K562 (cell line): Measurements from ENCODE around the gene PRDM10. TPM values are rescaled to one million over a fixed set of nuclear protein-coding genes. Genes with fewer than 3 reads are reported as not detected.
A peak's percentile ranks its signal among the peaks of the same experiment; 100 is the strongest.

Source experiments
- ATAC-seq: fragments of 200-7000 bp; cut with Tn5 transposase; 3 replicates; pipeline ENCODE4 v1.9.1; 2020; ENCODE audit warnings: moderate library complexity
- BruUV-seq: library from RNA; stranded (reverse); fragments of 400-500 nt; replicated peaks from 2 replicates; lab custom pipeline; 2021; lab: Mats Ljungman, UMichigan
- CTCF ChIA-PET: fragments of 300-600 bp; formaldehyde crosslinking; extraction: SDS; loops from one replicate; lab custom pipeline; 2021; ENCODE audit warnings: low intra/inter-chr PET ratio; lab: Yijun Ruan, JAX
- POLR2A ChIA-PET: fragments of 300-600, 350-650 bp; sonication (Branson Sonifier 250); formaldehyde crosslinking; extraction: SDS; loops from one replicate; lab custom pipeline; 2021; ENCODE audit warnings: antibody characterized with exemption, inconsistent platforms; lab: Yijun Ruan, JAX
- DNase-seq, 4 experiments: peaks; one replicate each; pipeline versions ENCODE4 v3.0.0 to v3.0.0-alpha.2; 2011 to 2018; ENCODE audit warnings: low spot score in 3 of 4, mixed read lengths in 3 of 4; ENCODE audit errors: extremely low read depth in 1 of 4
- FAIRE-seq: peaks from 2 replicates; lab custom pipeline; 2011; peaks lifted over from hg19 to GRCh38; lab: Jason Lieb, UNC
- H2AFZ ChIP-seq: 2 replicates; pipeline ENCODE4 v1.6.0; 2011; ENCODE audit warnings: low read depth, low read length, control low read depth, inconsistent platforms
- H3K27ac ChIP-seq: fragments of 200-600 bp; 3 replicates; pipeline ENCODE4 v1.8.0; 2011; ENCODE audit warnings: low read depth, mild to moderate bottlenecking, control low read depth, inconsistent platforms, low read length, moderate library complexity, mixed read lengths; ENCODE audit errors: extremely low read depth
- H3K27me3 ChIP-seq, 2 experiments: fragments of 300-600 bp in 1 of 2; 2 replicates in 1 of 2; 3 replicates in 1 of 2; pipeline versions ENCODE4 v1.6.0 to v1.8.0; 2011; ENCODE audit warnings: inconsistent platforms in 2 of 2, low read length in 2 of 2, mild to moderate bottlenecking in 1 of 2, mixed read lengths in 1 of 2, moderate library complexity in 1 of 2; ENCODE audit not compliant: control insufficient read depth in 2 of 2, insufficient read depth in 2 of 2
- H3K36me3 ChIP-seq: fragments of 300-600 bp; 3 replicates; pipeline ENCODE4 v1.8.0; 2011; ENCODE audit warnings: mild to moderate bottlenecking, low read length, inconsistent platforms; ENCODE audit not compliant: control insufficient read depth, insufficient read depth
- H3K4me1 ChIP-seq, 2 experiments: fragments of 200-600 bp in 1 of 2; replicated peaks in 1 of 2; 2 replicates in 1 of 2; 3 replicates in 1 of 2; pipeline versions ENCODE4 v1.5.1 to v1.8.0; 2011; ENCODE audit warnings: inconsistent platforms in 2 of 2, low read length in 2 of 2, mild to moderate bottlenecking in 1 of 2, mixed read lengths in 1 of 2, moderate library complexity in 1 of 2; ENCODE audit not compliant: control insufficient read depth in 2 of 2, insufficient read depth in 2 of 2
- H3K4me2 ChIP-seq: 2 replicates; pipeline ENCODE4 v1.6.1; 2011; ENCODE audit warnings: low read length, control low read depth, inconsistent platforms, mixed read lengths; ENCODE audit not compliant: insufficient read depth
- H3K4me3 ChIP-seq: fragments of 200-600 bp; sonication (generic), shearing (Covaris generic); 2 replicates; pipeline ENCODE4 v1.5.1; 2016; ENCODE audit warnings: control low read depth, inconsistent platforms
- H3K79me2 ChIP-seq: fragments of 200-600 bp; 3 replicates; pipeline ENCODE4 v1.8.0; 2011; ENCODE audit warnings: low read length, inconsistent platforms; ENCODE audit not compliant: control insufficient read depth, insufficient read depth
- H3K9ac ChIP-seq, 2 experiments: 2 replicates each; pipeline versions ENCODE4 v1.6.0 to v1.6.1; 2011; ENCODE audit warnings: low read depth in 2 of 2, low read length in 2 of 2, control low read depth in 1 of 2, inconsistent platforms in 1 of 2, mild to moderate bottlenecking in 1 of 2, mixed read lengths in 1 of 2; ENCODE audit not compliant: insufficient read depth in 1 of 2
- H3K9me1 ChIP-seq: one replicate; pipeline ENCODE4 v1.6.0; 2011; ENCODE audit warnings: inconsistent platforms, mild to moderate bottlenecking, low read length, moderate library complexity; ENCODE audit not compliant: control insufficient read depth, insufficient read depth
- H3K9me3 ChIP-seq: replicated peaks from 2 replicates; pipeline ENCODE4 v1.5.1; 2011; ENCODE audit warnings: low read depth, low read length, inconsistent platforms; ENCODE audit not compliant: control insufficient read depth, insufficient read depth
- H4K20me1 ChIP-seq: replicated peaks from 2 replicates; pipeline ENCODE4 v1.6.1; 2011; ENCODE audit warnings: low read length, inconsistent platforms, mixed read lengths; ENCODE audit not compliant: control insufficient read depth, insufficient read depth
- CUX1 ChIP-seq: fragments of 200-800 bp; sonication (Bioruptor generic); IDR thresholded peaks from 2 replicates; pipeline ENCODE4 v1.6.1; 2016; ENCODE audit warnings: missing genetic modification characterization, missing compliant biosample characterization
- FOSL1 ChIP-seq: fragments of 200-800 bp; sonication (Bioruptor generic); conservative IDR thresholded peaks from 2 replicates; pipeline ENCODE4 v1.6.1; 2016; ENCODE audit warnings: missing genetic modification characterization, missing compliant biosample characterization
- GABPA ChIP-seq: fragments of 200-800 bp; sonication (Bioruptor generic); conservative IDR thresholded peaks from 2 replicates; pipeline ENCODE4 v1.6.1; 2016; ENCODE audit warnings: low read depth, missing genetic modification characterization, missing compliant biosample characterization
- HDAC8 ChIP-seq: fragments of 450-650 bp; IDR thresholded peaks from 2 replicates; pipeline ENCODE4 v1.6.1; 2016; ENCODE audit warnings: mild to moderate bottlenecking, missing genetic modification characterization, moderate library complexity, missing compliant biosample characterization
- LARP7 ChIP-seq: fragments of 450-650 bp; IDR thresholded peaks from 2 replicates; pipeline ENCODE4 v1.6.1; 2016
- MAFK ChIP-seq: IDR thresholded peaks from 2 replicates; pipeline ENCODE4 v1.6.1; 2011; ENCODE audit warnings: low read length, improper control_type of control experiment
- NKRF ChIP-seq: fragments of 450-650 bp; IDR thresholded peaks from 2 replicates; pipeline ENCODE4 v1.6.1; 2016; ENCODE audit warnings: borderline replicate concordance
- NR4A1 ChIP-seq, 2 experiments: fragments of 250-450 bp in 1 of 2; fragments of 450-650 bp in 1 of 2; sonication (Bioruptor Pico) in 1 of 2; IDR thresholded peaks; 2 replicates each; pipeline versions ENCODE4 v1.4.0 to v1.6.1; 2016 to 2020; ENCODE audit warnings: mild to moderate bottlenecking in 2 of 2, missing compliant biosample characterization in 1 of 2, missing genetic modification characterization in 1 of 2, moderate library complexity in 1 of 2
- SIN3A ChIP-seq, 2 experiments: fragments of 150-350 bp in 1 of 2; IDR thresholded peaks; 2 replicates each; pipeline ENCODE4 v1.6.1; 2011 to 2016; ENCODE audit warnings: borderline replicate concordance in 2 of 2, low read depth in 2 of 2, low read length in 2 of 2, mild to moderate bottlenecking in 2 of 2, moderate library complexity in 2 of 2; ENCODE audit not compliant: control insufficient read depth in 1 of 2
- SP1 ChIP-seq: sonication (generic); formaldehyde crosslinking; IDR thresholded peaks from 2 replicates; pipeline ENCODE4 v1.8.1; 2022; ENCODE audit warnings: mild to moderate bottlenecking, missing genetic modification reagents
- TFAP4 ChIP-seq: sonication (generic); formaldehyde crosslinking; IDR thresholded peaks from 2 replicates; pipeline ENCODE4 v1.8.0; 2022; ENCODE audit warnings: missing genetic modification reagents, mild to moderate bottlenecking, moderate library complexity, borderline replicate concordance
- WGBS: fragments of 100-300 bp; shearing (Covaris generic); methylation state at CpG from one replicate; pipeline ENCODE4 v1.1.6; 2016; ENCODE audit warnings: low coverage, mixed read lengths; ENCODE audit not compliant: insufficient coverage; ENCODE audit errors: missing lambda C conversion rate; 5-methylcytosine and 5-hydroxymethylcytosine counted together
- in situ Hi-C: fragments of 300-500 bp; cut with MboI; formaldehyde crosslinking; loops from 4 replicates; pipeline ENCODE4 v1.15.0; 2018; ENCODE audit warnings: inconsistent platforms, mixed read lengths
- intact Hi-C: fragments of 100-400 bp; cut with micrococcal nuclease; formaldehyde crosslinking; loops from 2 replicates; pipeline ENCODE4 v1.14.2; 2022
- polyA plus RNA-seq, 8 experiments: library from polyadenylated mRNA; depleted of rRNA in 4 of 8; stranded (reverse) in 5 of 8; unstranded in 3 of 8; fragments of >200 nt; fragmentation: Nextera tagmentation in 2 of 8; fragmentation: Illumina TruSeq in 1 of 8; extraction: Ambion mirVana in 2 of 8; extraction: Trizol in 1 of 8; gene quantifications; 2 replicates each; pipeline versions ENCODE4 v1.2.1 to v1.2.3, GENCODE V29; 2011 to 2014; ENCODE audit warnings: inconsistent platforms in 1 of 8, missing spikeins in 1 of 8
- total RNA-seq, 7 experiments: library from RNA; depleted of rRNA in 6 of 7; stranded (reverse); fragments of >200 nt in 6 of 7; fragmentation: Illumina TruSeq in 2 of 7; extraction: Trizol in 2 of 7; gene quantifications; 2 replicates each; pipeline versions ENCODE4 v1.2.1 to v1.2.3, GENCODE V29; 2011 to 2021; ENCODE audit warnings: low replicate concordance in 1 of 7

The PRDM10 gene
- total and polyA plus RNA-seq, 9 of the 15 experiments (the other 6 are each of a cell fraction or from before 2014, with no cell fraction given) = 0.89 to 9.3 (median 4.5) TPM

- Histone ChIP-seq H3K27ac (peak within 1 kb of the TSS; percentile 69), H3K9me1 (peaks cover 8% of the 10 kb centered on the region), H3K9me3 (no peaks in the 10 kb centered on the region), H3K79me2 (peaks cover 32% of the 10 kb centered on the region), H4K20me1 (no peaks in the 10 kb centered on the region), H3K36me3 (peaks cover 37% of the 10 kb centered on the region), H3K4me1 (peaks cover 3 to 9% of the 10 kb centered on the region in 2 experiments; a peak in 4 of 5 replicates), H3K4me3 (peak within 1 kb of the TSS; percentile 89), H3K27me3 (no peaks in the 10 kb centered on the region), H3K9ac (peak within 1 kb of the TSS; percentile 80 to 89), H3K4me2 (peak within 1 kb of the TSS; percentile 90), H2AFZ (peak within 1 kb of the TSS; percentile 92)
- no TSS peak for BruUV-seq
- ChIA-PET CTCF (interaction anchor here (0.5 kb wide), 1 partner anchor 967 kb away, joined by 3 read pairs; no protein-coding TSS in a partner anchor), POLR2A (interaction anchor here (0.6 to 0.8 kb wide), 2 partner anchors 13 to 17 kb away, joined by 3 read pairs; no protein-coding TSS in a partner anchor)
- 5% methylated on average over 21 of the region's 77 CpGs for WGBS
- FAIRE-seq = peak; percentile 56
- in situ Hi-C loops (no loop called here), intact Hi-C loops (no loop called here)
- ATAC-seq = peak; percentile 98
- peak; percentile 86 to 98 (median 98) for DNase-seq
- TF ChIP-seq HDAC8 (tag) (no peak), MAFK (no peak), LARP7 (no peak), GABPA (tag) (peak; percentile 50; the same call in 1 of the 2 replicates), FOSL1 (tag) (no peak), SIN3A (IDR thresholded peaks at IDR 0.05; ENCODE audit: borderline replicate concordance in 2 of 2, control insufficient read depth in 1 of 2, low read depth in 2 of 2, low read length in 2 of 2) (0 out of 4 replicates have a peak, but pooled peaks of 1 of the 2 experiments have one; percentile 20), NR4A1 (CRISPR knock-in tag; IDR thresholded peaks at IDR 0.05) (no peak), NR4A1 (tag; IDR thresholded peaks at IDR 0.05) (no peak), NKRF (peak; percentile 46; the same call in 1 of the 2 replicates), SP1 (peak; percentile 24; the same call in 1 of the 2 replicates), TFAP4 (CRISPR knock-in tag) (peak; percentile 24; the same call in 1 of the 2 replicates), CUX1 (CRISPR knock-in tag) (no peak)
Observed at GRCh38 chr11:129895126-129896041, 107.3 kb downstream of the PRDM10 start, which contains the start of gene NFRKB. Gene NFRKB, minus strand, starts transcription at chr11:129895578. Its CDS starts 2,729 bp downstream, at chr11:129892849.
